HepG2 (cell line): ENCODE measurements around the gene PAK1. TPM values are rescaled to one million over a fixed set of nuclear protein-coding genes. Genes with fewer than 3 reads are reported as not detected.

Source experiments
- ATAC-seq: fragments of 200-7000 bp; cut with Tn5 transposase; 3 replicates; pipeline ENCODE4 v1.9.1; 2020; ENCODE audit warnings: mild to moderate bottlenecking, moderate library complexity
- BruUV-seq: library from RNA; stranded (reverse); fragments of 400-500 nt; replicated peaks from 2 replicates; lab custom pipeline; 2021; lab: Mats Ljungman, UMichigan
- CTCF ChIA-PET: fragments of 300-600 bp; formaldehyde crosslinking; extraction: SDS; loops from one replicate; lab custom pipeline; 2021; ENCODE audit warnings: low total read pairs, inconsistent platforms, low intra/inter-chr PET ratio; lab: Yijun Ruan, JAX
- POLR2A ChIA-PET: fragments of 350-600 bp; sonication (Branson Sonifier 250); formaldehyde crosslinking; loops from one replicate; lab custom pipeline; 2020; ENCODE audit warnings: antibody characterized with exemption, inconsistent platforms; lab: Yijun Ruan, JAX
- DNase-seq: peaks from one replicate; pipeline ENCODE4 v3.0.0-alpha.2; 2015; ENCODE audit warnings: low spot score
- FAIRE-seq: peaks from 3 replicates; lab custom pipeline; 2011; peaks lifted over from hg19 to GRCh38; lab: Jason Lieb, UNC
- H2AFZ ChIP-seq: one replicate; pipeline ENCODE4 v1.6.1; 2011; ENCODE audit warnings: low read length, inconsistent platforms
- H3K27ac ChIP-seq: fragments of 300-600 bp; 3 replicates; pipeline ENCODE4 v1.8.0; 2011; ENCODE audit warnings: mixed run types, mild to moderate bottlenecking, mixed read lengths, low read length, inconsistent platforms; ENCODE audit not compliant: insufficient read depth; ENCODE audit errors: extremely low read length
- H3K27me3 ChIP-seq, 2 experiments: fragments of 200-600 bp in 1 of 2; 2 replicates in 1 of 2; 3 replicates in 1 of 2; pipeline versions ENCODE4 v1.6.0 to v1.8.0; 2011; ENCODE audit warnings: low read length in 2 of 2, mild to moderate bottlenecking in 2 of 2, moderate library complexity in 2 of 2, inconsistent platforms in 1 of 2; ENCODE audit not compliant: insufficient read depth in 2 of 2, control insufficient read depth in 1 of 2
- H3K36me3 ChIP-seq, 2 experiments: fragments of 200-600 bp in 1 of 2; replicated peaks in 1 of 2; 2 replicates in 1 of 2; 3 replicates in 1 of 2; pipeline versions ENCODE4 v1.5.1 to v1.8.0; 2011; ENCODE audit warnings: low read length in 2 of 2, inconsistent platforms in 1 of 2; ENCODE audit not compliant: insufficient read depth in 2 of 2, control insufficient read depth in 1 of 2
- H3K4me1 ChIP-seq: 2 replicates; pipeline ENCODE4 v1.5.1; 2012; ENCODE audit warnings: low read length, inconsistent platforms; ENCODE audit not compliant: insufficient read depth
- H3K4me2 ChIP-seq: 2 replicates; pipeline ENCODE4 v1.6.0; 2011; ENCODE audit warnings: low read depth, low read length, inconsistent platforms
- H3K4me3 ChIP-seq, 3 experiments: fragments of 200-600 bp in 1 of 3; sonication (generic), shearing (Covaris generic) in 1 of 3; replicated peaks in 1 of 3; 2 replicates each; pipeline ENCODE4 v1.5.1; 2011 to 2016; ENCODE audit warnings: low read length in 3 of 3, inconsistent platforms in 2 of 3, low read depth in 2 of 3, mild to moderate bottlenecking in 2 of 3, control low read depth in 1 of 3, mixed read lengths in 1 of 3; ENCODE audit not compliant: insufficient read depth in 1 of 3
- H3K79me2 ChIP-seq: one replicate; pipeline ENCODE4 v1.6.1; 2011; ENCODE audit warnings: low read length, inconsistent platforms; ENCODE audit not compliant: insufficient read depth
- H3K9ac ChIP-seq: 2 replicates; pipeline ENCODE4 v1.6.0; 2011; ENCODE audit warnings: mild to moderate bottlenecking, low read depth, low read length, inconsistent platforms; ENCODE audit not compliant: insufficient read depth
- H3K9me3 ChIP-seq: 2 replicates; pipeline ENCODE4 v1.5.1; 2012; ENCODE audit warnings: mild to moderate bottlenecking, low read length
- H4K20me1 ChIP-seq: 2 replicates; pipeline ENCODE4 v1.6.0; 2011; ENCODE audit warnings: inconsistent platforms, mild to moderate bottlenecking, low read length, moderate library complexity; ENCODE audit not compliant: insufficient read depth
- ATM ChIP-seq: fragments of 450-650 bp; IDR thresholded peaks from 2 replicates; pipeline ENCODE4 v1.7.1; 2017; ENCODE audit warnings: mild to moderate bottlenecking, borderline replicate concordance
- TEAD2 ChIP-seq: sonication (generic); formaldehyde crosslinking; IDR thresholded peaks from 2 replicates; pipeline ENCODE4 v1.9.0; 2021; ENCODE audit warnings: missing genetic modification reagents
- WGBS: methylation state at CpG from one replicate; pipeline ENCODE4 v1.1.6; 2017; ENCODE audit warnings: low lambda C conversion rate; 5-methylcytosine and 5-hydroxymethylcytosine counted together
- in situ Hi-C: cut with HindIII; loops from 2 replicates; pipeline ENCODE4 v1.10.0; 2017; ENCODE audit warnings: low pct_unique_long_range_greater_than_20kb; ENCODE audit not compliant: extremely low pct_ligation_motif_present
- intact Hi-C: fragments of 100-400 bp; cut with micrococcal nuclease; formaldehyde crosslinking; loops from one replicate; pipeline ENCODE4 v1.10.0; 2022; ENCODE audit not compliant: unreplicated experiment
- polyA plus RNA-seq, 8 experiments: library from polyadenylated mRNA; depleted of rRNA in 3 of 8; stranded (reverse) in 7 of 8; unstranded in 1 of 8; fragments of >200 nt; fragmentation: Illumina TruSeq in 4 of 8; extraction: Trizol in 4 of 8; gene quantifications; 2 replicates each; pipeline versions ENCODE4 v1.2.1 to v1.2.3, GENCODE V29; 2011 to 2016; ENCODE audit warnings: low read depth in 4 of 8, missing spikeins in 1 of 8, mixed read lengths in 1 of 8; ENCODE audit not compliant: insufficient read depth in 1 of 8
- total RNA-seq, 5 experiments: library from RNA; depleted of rRNA; stranded (reverse); fragments of >200 nt; fragmentation: Illumina TruSeq; extraction: Trizol; gene quantifications; 2 replicates each; pipeline ENCODE4 v1.2.3, GENCODE V29; 2016; ENCODE audit warnings: low read depth in 1 of 5
- TF ChIP-seq, protein P1 (sequence below): sonication (generic); formaldehyde crosslinking; IDR thresholded peaks from 2 replicates; pipeline ENCODE4 v1.4.0; 2020; ENCODE audit warnings: missing genetic modification reagents, borderline replicate concordance
- TF ChIP-seq, protein P2 (sequence below): sonication (generic); formaldehyde crosslinking; IDR thresholded peaks from 2 replicates; pipeline ENCODE4 v1.5.0; 2020; ENCODE audit warnings: mild to moderate bottlenecking, missing genetic modification reagents, borderline replicate concordance

PAK1 gene
- total and polyA plus RNA-seq, 2 of the 13 experiments (the other 11 are each of a cell fraction or from before 2014, with no cell fraction given): 1.5 to 4.3 TPM

DNA sequence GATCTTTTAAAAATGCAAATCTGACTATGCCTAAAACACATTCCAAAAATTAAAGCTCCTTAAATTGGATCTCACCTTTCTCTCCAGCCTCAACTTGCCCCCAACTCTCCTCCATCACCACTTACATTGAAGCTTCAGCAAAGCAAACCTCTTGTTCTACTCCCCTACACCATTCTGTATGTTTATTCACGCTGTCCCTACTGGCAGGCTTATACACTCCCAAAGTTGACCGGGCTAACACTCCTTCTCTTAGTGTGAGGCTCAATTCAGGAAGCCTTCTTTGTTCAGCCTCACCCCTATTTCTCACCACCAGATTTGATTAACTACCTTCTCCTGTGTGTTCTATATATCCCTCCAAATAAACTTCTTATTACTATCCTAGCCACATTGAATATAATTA is 170.6 kb downstream of the PAK1 start:
- Histone ChIP-seq H3K4me2 (no peak overlapping the region), H3K27me3 (no peaks in the 10 kb centered on the region), H3K27ac (no peak overlapping the region), H4K20me1 (no peaks in the 10 kb centered on the region), H3K4me3 (no peak overlapping the region), H2AFZ (no peak overlapping the region), H3K36me3 (no peaks in the 10 kb centered on the region), H3K79me2 (no peaks in the 10 kb centered on the region), H3K9me3 (no peaks in the 10 kb centered on the region), H3K4me1 (peaks cover 40% of the 10 kb centered on the region), H3K9ac (no peak overlapping the region)
- in situ Hi-C loops (no loop called here), intact Hi-C loops (no loop called here)
- no peak for FAIRE-seq
- CTCF ChIA-PET: no interaction called here
- POLR2A ChIA-PET: no interaction called here
- BruUV-seq: no TSS peak
- ATAC-seq: peak; percentile 58; the same call in 2 of the 3 replicates
- no peak for DNase-seq
- 5% methylated on average over 2 of the region's 2 CpGs for WGBS
- TF ChIP-seq TEAD2 (CRISPR knock-in tag): no peak
- TF ChIP-seq, protein P1, sequence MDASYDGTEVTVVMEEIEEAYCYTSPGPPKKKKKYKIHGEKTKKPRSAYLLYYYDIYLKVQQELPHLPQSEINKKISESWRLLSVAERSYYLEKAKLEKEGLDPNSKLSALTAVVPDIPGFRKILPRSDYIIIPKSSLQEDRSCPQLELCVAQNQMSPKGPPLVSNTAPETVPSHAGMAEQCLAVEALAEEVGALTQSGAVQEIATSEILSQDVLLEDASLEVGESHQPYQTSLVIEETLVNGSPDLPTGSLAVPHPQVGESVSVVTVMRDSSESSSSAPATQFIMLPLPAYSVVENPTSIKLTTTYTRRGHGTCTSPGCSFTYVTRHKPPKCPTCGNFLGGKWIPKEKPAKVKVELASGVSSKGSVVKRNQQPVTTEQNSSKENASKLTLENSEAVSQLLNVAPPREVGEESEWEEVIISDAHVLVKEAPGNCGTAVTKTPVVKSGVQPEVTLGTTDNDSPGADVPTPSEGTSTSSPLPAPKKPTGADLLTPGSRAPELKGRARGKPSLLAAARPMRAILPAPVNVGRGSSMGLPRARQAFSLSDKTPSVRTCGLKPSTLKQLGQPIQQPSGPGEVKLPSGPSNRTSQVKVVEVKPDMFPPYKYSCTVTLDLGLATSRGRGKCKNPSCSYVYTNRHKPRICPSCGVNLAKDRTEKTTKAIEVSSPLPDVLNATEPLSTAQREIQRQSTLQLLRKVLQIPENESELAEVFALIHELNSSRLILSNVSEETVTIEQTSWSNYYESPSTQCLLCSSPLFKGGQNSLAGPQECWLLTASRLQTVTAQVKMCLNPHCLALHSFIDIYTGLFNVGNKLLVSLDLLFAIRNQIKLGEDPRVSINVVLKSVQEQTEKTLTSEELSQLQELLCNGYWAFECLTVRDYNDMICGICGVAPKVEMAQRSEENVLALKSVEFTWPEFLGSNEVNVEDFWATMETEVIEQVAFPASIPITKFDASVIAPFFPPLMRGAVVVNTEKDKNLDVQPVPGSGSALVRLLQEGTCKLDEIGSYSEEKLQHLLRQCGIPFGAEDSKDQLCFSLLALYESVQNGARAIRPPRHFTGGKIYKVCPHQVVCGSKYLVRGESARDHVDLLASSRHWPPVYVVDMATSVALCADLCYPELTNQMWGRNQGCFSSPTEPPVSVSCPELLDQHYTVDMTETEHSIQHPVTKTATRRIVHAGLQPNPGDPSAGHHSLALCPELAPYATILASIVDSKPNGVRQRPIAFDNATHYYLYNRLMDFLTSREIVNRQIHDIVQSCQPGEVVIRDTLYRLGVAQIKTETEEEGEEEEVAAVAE: no peak
- TF ChIP-seq, protein P2, sequence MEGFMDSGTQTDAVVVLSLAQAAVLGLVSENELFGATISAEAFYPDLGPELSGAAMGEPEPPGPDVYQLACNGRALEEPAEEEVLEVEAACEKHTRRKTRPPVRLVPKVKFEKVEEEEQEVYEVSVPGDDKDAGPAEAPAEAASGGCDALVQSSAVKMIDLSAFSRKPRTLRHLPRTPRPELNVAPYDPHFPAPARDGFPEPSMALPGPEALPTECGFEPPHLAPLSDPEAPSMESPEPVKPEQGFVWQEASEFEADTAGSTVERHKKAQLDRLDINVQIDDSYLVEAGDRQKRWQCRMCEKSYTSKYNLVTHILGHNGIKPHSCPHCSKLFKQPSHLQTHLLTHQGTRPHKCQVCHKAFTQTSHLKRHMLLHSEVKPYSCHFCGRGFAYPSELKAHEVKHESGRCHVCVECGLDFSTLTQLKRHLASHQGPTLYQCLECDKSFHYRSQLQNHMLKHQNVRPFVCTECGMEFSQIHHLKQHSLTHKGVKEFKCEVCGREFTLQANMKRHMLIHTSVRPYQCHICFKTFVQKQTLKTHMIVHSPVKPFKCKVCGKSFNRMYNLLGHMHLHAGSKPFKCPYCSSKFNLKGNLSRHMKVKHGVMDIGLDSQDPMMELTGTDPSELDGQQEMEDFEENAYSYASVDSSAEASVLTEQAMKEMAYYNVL (CRISPR knock-in tag): no peak
- TF ChIP-seq ATM: no peak
